NCI-H128 (cell line): ENCODE measurements around the gene KIF3A.

Experiments used
- DNase-seq: peaks from one replicate; lab custom pipeline; 2025; ENCODE audit not compliant: unreplicated experiment; lab: John Stamatoyannopoulos, UW

KIF3A gene

DNA sequence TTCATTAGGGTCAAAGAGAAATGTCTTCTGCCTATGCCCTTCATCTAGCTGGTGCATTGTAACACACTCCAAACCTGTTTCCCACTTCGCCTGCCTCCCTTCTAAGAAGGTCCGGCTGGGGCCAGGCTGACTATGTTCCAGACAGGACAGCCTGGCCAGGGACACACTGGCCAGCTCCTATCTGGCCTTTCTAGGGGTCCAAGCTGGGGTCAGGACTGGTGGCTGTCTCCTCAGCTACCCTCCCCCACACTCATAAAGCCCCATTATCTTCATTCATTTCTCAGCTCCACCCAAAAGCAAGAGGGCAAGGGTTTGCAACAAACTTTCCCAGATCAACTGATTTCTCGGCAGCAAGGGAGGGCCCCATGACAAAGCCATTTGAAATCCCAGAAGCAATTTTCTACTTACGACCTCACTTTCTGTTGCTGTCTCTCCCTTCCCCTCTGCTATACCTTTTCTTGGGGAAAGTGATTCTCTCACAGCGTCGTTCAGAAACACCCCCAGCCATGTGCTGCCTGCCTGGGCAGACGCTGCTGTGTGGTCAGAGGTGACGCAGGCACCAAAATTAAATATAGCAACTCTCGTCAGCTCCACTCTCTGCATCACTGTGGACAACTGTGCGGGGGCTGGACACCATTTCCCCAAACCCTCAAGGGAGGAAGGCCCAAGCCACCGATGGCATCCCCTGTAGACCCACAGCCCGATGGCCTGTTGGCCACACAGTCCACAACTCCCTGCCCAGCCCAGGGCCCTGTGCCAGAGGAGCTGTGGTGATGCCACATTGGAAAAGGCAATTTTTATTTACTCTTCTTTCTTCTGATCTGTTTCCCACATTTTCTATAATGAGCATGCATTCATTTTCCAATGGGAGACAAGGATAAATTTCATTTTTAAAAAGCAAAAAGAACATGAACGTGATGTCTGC is 73.3 kb downstream of the KIF3A start:
- DNase-seq: no peak

DNA sequence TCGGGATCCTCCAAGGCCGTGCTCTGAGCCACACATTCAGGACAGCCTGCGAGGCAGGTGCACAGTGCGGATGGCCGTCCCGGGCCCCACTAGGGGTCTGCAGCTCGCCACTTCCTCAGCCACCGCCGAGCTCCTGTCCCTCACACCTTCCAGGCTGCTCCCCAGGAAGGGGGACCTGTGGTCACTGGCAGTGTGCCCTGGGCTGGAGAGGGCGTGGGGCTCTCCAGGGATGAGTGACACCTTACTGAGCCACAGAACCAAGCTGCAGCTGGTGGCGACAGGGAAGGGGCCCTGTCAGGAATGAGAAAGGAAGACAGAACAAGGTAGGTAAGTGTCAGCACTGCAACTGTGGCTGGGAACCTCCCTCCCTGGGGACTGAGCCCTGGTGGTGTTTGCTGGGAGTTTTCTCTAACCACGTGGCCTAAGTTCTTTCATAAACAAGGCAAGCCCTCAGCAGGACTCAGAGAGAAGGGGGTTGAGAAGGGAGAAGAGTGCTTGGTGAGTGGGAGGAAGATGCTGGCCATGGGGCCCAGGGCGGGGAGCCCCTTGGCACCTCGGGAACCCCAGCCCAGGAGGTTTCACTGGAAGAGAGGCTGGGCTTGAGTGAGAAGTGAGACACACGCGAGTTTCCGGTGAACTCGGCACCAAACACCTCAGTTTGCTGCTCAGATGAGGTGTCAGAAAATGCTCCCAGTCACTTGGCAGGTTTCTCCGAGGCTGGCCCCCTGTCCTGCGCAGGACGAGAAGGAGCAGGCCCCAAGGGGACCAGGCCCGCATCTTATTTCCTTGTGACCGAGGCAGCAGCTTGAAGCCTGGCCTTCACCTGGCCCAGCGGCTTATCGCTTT is 74.2 kb downstream of the KIF3A start:
- no peak for DNase-seq

DNA sequence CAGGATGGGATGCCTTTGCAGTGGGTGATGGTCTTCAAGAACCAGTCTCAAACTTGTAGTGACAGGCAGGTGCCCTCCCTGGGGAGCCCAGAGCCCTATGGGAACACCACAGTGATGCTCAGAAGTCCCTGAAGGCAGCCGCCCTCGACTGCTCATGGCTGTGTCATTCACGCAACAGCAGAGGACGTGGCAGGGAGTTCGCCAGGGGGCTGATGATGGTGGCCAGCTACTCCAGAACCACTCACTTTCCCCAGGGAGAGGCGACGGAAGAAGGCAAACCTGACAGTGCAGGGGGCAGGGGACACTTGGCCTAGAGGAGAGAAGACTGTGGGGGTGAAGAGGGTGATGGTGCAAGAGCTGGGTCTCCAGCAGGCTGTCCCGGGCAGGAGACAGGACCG is 75.3 kb downstream of the KIF3A start:
- DNase-seq: no peak

DNA sequence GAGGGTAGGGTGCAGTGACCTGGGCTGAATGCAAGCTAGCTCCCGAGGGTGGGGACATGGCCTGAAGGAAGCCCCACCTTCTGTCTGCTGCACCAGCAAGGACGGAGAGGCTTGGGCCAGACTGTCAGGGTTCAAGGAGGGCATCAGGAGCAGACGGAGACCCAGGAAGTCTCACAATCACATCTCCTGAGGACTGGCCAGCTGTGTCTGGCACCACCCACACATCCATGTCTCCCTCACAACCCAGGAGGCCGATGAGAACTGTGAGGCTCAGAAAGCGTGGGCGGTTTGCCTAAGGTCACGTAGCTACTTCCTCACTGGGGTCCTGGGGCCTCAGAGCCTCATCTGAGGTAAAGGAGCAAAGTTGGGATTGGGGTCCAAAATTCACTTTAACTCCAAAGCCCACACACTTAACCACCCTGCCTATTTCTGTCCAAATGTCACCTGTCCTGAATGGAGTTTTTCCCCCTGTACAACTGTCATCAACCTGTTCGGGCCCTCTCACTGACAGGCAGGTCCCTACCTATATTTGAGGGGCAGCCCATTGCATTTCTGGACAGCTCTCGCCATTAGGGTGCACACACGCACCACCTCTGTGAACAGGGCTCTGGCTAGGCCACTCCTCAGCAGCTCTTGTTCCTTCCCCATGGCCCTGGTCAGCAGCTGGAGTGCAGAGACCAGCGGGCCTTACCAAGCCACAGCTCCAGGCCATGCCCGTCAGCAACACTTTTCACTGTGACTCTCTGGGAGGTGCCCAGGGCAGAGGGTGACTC is 75.9 kb downstream of the KIF3A start:
- DNase-seq: no peak

DNA sequence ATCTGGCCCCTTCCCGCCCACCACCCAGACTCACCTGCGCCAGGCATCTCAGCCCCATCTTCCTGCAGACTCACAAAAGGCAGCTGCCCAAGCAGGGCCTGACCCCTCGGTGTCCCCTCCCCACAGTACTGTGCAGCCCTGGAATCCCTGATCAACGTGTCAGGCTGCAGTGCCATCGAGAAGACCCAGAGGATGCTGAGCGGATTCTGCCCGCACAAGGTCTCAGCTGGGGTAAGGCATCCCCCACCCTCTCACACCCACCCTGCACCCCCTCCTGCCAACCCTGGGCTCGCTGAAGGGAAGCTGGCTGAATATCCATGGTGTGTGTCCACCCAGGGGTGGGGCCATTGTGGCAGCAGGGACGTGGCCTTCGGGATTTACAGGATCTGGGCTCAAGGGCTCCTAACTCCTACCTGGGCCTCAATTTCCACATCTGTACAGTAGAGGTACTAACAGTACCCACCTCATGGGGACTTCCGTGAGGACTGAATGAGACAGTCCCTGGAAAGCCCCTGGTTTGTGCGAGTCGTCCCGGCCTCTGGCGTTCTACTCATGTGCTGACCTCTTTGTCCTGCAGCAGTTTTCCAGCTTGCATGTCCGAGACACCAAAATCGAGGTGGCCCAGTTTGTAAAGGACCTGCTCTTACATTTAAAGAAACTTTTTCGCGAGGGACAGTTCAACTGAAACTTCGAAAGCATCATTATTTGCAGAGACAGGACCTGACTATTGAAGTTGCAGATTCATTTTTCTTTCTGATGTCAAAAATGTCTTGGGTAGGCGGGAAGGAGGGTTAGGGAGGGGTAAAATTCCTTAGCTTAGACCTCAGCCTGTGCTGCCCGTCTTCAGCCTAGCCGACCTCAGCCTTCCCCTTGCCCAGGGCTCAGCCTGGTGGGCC is 77.5 kb downstream of the KIF3A start:
- DNase-seq: no peak

DNA sequence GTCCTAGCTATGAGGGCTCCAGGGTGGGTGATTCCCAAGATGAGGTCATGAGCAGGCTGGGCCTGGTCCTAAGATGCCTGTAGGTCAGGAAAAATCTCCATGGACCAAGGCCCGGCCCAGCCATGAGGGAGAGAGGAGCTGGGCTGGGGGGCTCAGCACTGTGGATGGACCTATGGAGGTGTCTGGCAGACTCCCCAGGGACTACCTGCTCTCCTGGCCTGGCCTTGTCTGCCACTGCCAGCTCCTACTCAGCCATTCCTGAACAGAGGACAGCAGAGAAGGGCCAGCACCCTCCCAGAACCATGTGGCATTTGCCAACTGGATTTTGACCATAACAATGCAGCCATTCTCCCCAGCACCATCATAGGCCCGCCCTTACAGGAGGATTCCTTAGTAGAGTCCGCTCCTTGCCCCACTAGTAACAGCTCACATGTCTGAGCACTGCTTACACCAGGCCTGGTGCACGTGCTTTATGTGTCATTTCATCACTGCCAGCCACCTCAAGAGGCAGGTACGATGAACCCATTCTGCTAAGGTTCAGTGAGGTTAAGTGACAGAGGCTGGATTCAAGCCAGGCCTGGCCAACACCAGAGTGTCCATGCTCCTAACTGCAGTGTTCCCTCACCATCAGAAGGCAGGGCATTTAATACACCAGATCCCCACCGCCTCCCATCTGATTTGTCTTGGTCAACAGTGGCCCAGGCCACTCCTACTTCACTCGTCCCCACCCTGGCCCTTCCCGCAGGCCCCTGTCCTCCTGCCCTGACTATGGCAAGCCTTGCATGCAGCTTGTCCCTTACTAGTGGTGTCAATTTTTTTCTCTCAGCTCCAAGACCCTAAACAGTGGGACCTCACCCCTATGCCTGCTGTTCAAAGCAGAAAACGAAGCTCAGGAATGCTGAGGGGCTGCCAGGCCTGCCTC is 78.7 kb downstream of the KIF3A start:
- DNase-seq: no peak

DNA sequence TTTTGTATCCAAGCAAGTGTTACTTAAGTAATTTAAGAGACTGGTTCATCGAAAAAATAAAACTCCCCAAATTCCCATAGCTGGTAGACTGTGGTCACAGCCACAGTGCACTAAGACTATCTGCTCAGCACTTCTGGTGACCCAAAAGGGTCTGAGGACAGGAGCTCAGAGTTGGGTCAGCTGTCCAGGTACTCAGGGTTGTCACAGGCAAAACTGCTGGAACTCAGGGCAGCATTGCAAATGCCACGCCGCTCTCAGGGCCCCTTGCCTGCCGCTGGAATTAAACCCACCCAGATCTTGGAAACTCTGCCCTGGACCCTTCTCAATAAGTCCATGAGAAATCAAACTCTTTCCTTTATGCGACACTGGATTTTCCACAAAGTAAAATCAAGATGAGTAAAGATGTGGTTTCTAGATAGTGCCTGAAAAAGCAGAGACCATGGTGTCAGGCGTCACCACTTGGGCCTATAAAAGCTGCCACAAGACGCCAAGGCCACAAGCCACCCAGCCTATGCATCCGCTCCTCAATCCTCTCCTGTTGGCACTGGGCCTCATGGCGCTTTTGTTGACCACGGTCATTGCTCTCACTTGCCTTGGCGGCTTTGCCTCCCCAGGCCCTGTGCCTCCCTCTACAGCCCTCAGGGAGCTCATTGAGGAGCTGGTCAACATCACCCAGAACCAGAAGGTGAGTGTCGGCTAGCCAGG is 79.5 kb downstream of the KIF3A start, which contains the start of gene IL13:
IL13 (plus strand) TSS at position 498 of the 705 bp plus-strand sequence; CDS start at position 512, 14 bp downstream.
- no peak for DNase-seq

DNA sequence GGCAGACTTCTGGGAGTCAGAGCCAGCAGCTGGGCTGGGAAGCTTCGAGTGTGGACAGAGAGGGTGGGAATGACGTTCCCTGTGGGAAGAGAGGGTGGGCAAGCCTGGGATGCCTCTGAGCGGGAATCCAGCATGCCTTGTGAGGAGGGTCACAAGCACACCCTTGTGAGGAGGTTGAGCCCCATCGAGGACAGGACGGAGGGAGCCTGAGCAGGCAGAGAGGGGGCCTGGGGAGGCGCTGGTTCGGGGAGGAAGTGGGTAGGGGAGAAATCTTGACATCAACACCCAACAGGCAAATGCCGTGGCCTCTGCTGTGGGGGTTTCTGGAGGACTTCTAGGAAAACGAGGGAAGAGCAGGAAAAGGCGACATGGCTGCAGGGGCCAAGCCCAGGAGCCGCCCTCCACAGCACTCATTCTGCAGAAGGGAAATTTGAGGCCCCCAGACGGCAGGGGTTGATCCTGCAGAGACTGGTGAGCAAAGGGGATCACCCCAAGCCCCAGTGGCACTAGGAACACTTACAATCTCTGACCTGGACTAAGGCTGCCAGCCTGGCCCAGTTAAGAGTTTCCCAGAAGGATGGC is 80.5 kb downstream of the KIF3A start:
- no peak for DNase-seq

DNA sequence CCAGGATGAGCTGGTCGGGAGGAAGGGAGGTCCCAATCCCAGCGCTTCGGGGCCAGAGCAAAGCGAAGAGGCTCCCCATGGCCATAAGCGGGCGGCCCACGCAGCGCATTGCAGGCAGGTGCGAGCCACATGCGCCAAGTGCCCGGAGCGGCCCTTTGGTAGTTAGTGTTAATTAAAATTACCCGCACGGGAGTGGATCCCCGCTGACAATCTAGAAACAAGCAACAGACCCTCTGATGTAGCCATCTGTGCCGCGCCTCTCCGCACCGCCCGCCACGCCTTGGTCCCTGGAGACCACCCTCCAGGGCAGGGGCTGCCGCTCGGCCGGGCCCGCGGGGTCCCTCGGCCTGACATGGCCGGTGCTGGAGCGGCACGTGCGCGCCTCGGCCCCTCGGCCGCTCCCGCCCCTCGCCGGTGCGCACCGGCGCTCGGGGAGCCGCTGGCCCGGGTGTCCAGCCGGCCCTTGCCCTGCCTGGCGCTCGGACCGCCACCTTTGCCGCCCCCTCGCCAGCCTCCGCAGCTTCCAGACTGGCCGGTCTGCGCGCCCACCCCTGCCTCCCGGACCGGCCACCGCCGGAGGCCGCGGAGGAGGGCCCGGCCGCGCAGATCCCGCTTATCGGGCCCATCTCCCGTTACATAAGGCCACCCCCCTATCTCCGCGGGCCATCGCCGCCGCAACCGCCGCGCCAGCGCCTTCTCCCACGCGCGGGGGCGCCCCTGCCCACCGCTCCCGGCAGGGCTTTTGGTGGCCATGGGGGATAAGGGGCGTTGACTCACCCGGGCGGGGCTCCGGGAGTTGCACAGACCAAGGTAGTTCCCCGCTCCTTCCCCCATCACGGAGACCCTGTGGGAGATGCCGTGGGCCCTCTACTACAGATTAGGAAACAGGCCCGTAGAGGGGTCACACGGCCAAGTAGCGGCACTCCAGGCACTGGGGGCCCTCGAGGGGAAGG is 81.2 kb downstream of the KIF3A start:
- DNase-seq: no peak

DNA sequence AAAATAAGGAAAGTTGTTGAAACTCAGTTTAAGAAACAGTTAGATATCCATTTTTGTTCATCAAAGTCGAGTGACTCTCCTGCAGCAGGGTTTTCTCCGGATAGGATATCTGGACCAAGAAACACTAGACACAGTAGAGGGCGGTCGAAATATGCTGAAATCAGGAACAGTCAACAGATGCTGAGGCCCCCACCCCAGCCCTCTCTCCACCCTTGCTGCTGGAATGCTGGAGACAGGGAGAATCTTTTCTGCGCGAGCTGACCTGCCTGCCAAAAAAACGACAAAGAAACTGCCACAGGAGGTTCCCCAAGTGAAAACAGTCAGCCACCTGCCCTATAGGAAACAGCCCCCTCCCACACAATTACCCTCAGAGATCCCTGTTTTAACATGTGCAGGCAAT is 83.6 kb downstream of the KIF3A start:
- DNase-seq: no peak

DNA sequence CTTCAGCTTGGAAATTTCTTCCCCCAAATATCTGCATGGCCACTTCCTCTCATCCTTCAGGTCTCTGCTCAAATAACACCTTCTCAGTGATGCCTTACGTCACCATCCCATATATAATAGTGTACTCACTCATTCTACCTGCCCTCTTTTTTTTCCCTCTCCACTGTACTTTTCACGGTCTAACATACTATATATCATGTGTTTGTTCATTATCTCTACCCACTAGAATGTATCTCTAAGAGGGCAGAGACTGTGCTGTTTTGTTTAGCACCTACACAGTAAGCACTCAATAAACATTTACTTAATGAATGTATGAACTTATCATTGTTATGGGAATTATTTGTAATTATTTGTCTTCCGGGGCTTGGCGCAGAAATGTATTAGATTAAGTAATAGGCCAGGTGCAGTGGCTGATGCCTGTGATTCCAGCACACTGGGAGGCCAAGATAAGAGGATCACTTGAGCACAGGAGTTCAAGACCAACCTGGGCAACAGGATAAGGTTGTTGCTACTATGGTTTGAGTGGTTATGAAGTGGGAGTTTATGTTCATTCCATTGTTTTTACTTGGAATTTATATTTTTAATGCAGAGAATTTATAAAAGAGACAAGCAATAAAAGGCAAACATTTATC is 85.4 kb downstream of the KIF3A start:
- no peak for DNase-seq

DNA sequence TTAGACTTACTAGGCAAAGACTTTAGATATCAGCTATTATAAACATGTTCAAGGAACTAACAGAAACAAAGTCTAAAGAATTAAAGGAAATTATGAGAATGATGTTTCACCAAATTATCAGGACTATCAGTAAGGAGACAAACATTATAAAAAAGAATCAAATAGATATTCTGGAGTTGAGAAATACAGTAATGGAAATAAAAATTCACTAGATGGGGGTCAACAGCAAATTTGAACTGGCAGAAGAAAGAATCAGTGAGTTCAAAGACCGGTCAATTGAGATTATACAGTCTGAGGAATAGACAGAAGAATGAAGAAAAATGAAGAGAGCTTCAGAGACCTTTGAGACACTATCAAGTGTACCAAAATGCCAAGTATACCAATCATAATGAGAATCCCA is 89.0 kb downstream of the KIF3A start:
- no peak for DNase-seq

DNA sequence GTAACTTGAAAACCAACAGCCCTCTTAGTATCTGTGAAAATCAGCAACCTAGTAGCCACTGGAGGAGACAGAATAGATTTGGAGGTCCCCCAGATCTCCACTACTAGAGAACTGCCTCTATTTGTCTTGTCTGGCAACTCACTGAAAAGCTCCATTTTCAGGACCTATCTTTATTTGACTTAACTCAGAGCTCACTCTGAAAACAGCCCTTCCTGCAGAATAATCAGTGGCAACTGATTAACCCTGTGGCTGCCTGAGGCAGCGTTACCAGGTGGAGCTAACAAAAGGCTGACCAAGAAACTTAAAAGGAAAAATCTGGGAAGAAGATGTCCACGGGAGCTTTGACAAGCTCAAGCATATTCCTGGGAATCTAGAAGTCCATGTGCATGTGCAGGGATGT is 89.9 kb downstream of the KIF3A start:
- no peak for DNase-seq

DNA sequence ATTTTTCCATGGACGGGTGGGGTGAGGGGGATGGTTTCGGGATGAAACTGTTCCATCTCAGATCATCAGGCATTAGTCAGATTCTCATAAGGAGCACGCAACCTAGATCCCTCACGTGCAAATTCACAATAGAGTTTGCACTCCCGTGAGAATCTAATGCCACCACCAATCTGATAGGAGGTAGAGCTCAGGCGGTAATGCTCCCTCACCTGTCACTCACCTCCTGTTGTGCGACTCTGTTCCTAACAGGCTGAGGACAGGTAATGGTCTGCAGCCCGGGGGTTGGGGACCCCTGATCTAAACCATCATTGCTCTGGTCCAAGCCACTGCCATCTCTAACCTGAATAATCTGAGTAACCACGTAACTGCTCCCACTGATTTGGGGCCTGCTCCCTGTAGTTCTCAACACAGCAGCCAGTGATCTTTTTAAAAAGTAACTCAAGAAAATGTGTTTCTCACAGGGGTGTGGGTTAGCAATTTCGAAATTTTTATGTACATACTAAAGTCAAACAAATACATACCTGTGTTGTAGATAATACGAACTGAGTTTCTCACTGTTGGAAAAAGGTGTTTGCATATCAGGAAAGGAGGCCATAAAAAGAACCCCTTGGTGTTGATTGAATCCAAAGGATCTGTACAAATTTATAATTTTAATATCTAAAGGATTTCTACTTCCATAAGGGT is 90.6 kb downstream of the KIF3A start:
- DNase-seq: no peak

DNA sequence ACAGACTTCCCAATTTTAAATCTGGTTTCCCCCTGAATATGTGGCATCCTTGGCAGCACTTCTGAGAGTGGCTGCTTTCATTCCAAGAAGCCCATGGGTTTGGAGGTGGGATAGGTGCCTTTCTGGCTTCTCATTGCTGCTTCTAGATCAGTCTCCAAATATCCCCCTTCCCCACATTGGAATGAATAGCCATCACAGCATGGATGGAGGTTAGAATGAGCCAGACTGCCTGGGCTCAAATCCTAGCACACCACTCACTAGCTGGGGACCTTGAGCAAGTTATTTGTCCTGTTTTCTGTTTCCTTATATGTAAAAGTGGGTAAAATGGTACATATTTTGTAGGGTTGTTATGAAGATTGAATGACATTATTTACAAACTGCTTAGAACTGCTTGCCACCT is 93.2 kb downstream of the KIF3A start:
- no peak for DNase-seq
